Loucy (cell line): ENCODE measurements around the gene FXYD6.
A peak's percentile ranks its signal among the peaks of the same experiment; 100 is the strongest.

Source experiments
- H2AFZ ChIP-seq: fragments of 200-600 bp; sonication (generic); 2 replicates; pipeline ENCODE4 v1.6.0; 2016; ENCODE audit warnings: antibody characterized with exemption, mild to moderate bottlenecking, low read length, moderate library complexity
- H3F3A ChIP-seq: fragments of 200-600 bp; 2 replicates; pipeline ENCODE4 v1.6.0; 2016; ENCODE audit warnings: antibody characterized with exemption, low read depth, mild to moderate bottlenecking
- H3K27me3 ChIP-seq: fragments of 200-600 bp; sonication (generic); 2 replicates; pipeline ENCODE4 v1.6.1; 2014; ENCODE audit warnings: low read length, mild to moderate bottlenecking; ENCODE audit not compliant: insufficient read depth, poor library complexity, severe bottlenecking
- H3K36me3 ChIP-seq: fragments of 200-600 bp; sonication (generic); 2 replicates; pipeline ENCODE4 v1.6.1; 2016; ENCODE audit warnings: low read length; ENCODE audit not compliant: insufficient read depth
- H3K4me1 ChIP-seq: fragments of 200-600 bp; sonication (generic); 2 replicates; pipeline ENCODE4 v1.5.1; 2014; ENCODE audit warnings: low read length, mild to moderate bottlenecking; ENCODE audit not compliant: insufficient read depth, poor library complexity, severe bottlenecking
- H3K4me2 ChIP-seq: fragments of 200-600 bp; sonication (generic); 2 replicates; pipeline ENCODE4 v1.6.0; 2014; ENCODE audit warnings: antibody characterized with exemption, low read length, low read depth, mild to moderate bottlenecking; ENCODE audit not compliant: poor library complexity, severe bottlenecking
- H3K4me3 ChIP-seq: fragments of 200-600 bp; sonication (generic); 2 replicates; pipeline ENCODE4 v1.5.1; 2014; ENCODE audit warnings: low read length, mild to moderate bottlenecking, mixed read lengths; ENCODE audit not compliant: poor library complexity, severe bottlenecking
- H3K79me2 ChIP-seq: fragments of 200-600 bp; sonication (generic); 2 replicates; pipeline ENCODE4 v1.6.1; 2014; ENCODE audit warnings: low read length; ENCODE audit not compliant: insufficient read depth
- H3K9ac ChIP-seq: fragments of 200-600 bp; sonication (generic); 2 replicates; pipeline ENCODE4 v1.6.0; 2014; ENCODE audit warnings: mild to moderate bottlenecking, low read depth, low read length, moderate library complexity; ENCODE audit not compliant: poor library complexity, severe bottlenecking
- H3K9me2 ChIP-seq: fragments of 200-600 bp; sonication (generic); replicated peaks from 2 replicates; pipeline ENCODE4 v1.6.1; 2016; ENCODE audit warnings: low read depth, low read length, mixed read lengths
- H3K9me3 ChIP-seq: fragments of 200-600 bp; sonication (generic); 2 replicates; pipeline ENCODE4 v1.6.1; 2014; ENCODE audit warnings: mild to moderate bottlenecking, antibody characterized with exemption, low read length, low read depth; ENCODE audit not compliant: insufficient read depth
- H4K20me1 ChIP-seq: fragments of 200-600 bp; sonication (generic); 2 replicates; pipeline ENCODE4 v1.6.0; 2014; ENCODE audit warnings: antibody characterized with exemption, low read length, mild to moderate bottlenecking; ENCODE audit not compliant: insufficient read depth, poor library complexity, severe bottlenecking
- EZH2phosphoT487 ChIP-seq: fragments of 200-600 bp; IDR thresholded peaks from 2 replicates; pipeline ENCODE4 v1.6.1; 2018; ENCODE audit warnings: antibody characterized with exemption, mild to moderate bottlenecking, moderate library complexity, borderline replicate concordance
- TF ChIP-seq, protein P1 (sequence below): fragments of 200-600 bp; sonication (generic); conservative IDR thresholded peaks from 2 replicates; pipeline ENCODE4 v1.5.1; 2014; ENCODE audit warnings: mild to moderate bottlenecking, antibody characterized with exemption, low read length

The FXYD6 gene

DNA sequence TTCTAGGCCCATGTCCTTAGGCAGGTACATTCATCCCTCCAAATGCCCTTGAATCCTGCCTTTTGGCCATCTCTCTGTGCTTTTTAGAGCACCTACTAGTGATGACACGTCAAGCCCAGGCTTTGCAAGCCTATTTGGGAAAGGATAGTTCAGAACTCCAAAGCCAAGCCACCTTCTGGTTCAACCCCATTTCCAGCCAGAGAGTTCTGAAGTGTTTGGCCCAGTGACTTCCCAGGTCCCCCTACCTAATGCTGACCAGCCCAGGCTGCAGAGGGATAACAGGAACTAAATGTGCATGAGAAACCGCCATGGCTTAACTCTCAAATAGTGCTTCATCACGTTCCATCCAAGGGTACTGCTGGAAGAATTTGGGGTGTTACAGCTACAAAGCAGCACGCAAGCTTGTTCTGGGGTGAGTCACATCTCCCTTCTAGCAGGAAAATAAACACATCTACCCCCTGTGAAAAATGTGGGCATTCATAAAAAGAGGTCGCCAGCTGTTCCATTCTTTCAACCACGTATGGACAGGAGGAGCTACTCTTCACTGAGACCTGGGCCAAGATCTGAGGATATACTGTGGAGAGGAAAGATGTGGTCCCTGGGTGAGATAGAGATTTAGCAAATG, 2.0 kb upstream of the FXYD6 start:
- no peak overlapping the region for H3K4me3 ChIP-seq
- H4K20me1 ChIP-seq = no peaks in the 10 kb centered on the region
- H3K4me1 ChIP-seq = peaks cover 29% of the 10 kb centered on the region
- H2AFZ ChIP-seq = no peak overlapping the region
- H3K9ac ChIP-seq = no peak overlapping the region
- no peaks in the 10 kb centered on the region for H3K9me3 ChIP-seq
- H3F3A ChIP-seq = no peaks in the 10 kb centered on the region
- no peaks in the 10 kb centered on the region for H3K36me3 ChIP-seq
- H3K9me2 ChIP-seq = no peaks in the 10 kb centered on the region
- H3K4me2 ChIP-seq = no peak overlapping the region
- H3K27me3 ChIP-seq = peaks cover 10% of the 10 kb centered on the region
- H3K79me2 ChIP-seq = peaks cover 3% of the 10 kb centered on the region; the same call in 1 of the 2 replicates
- TF ChIP-seq, protein P1, sequence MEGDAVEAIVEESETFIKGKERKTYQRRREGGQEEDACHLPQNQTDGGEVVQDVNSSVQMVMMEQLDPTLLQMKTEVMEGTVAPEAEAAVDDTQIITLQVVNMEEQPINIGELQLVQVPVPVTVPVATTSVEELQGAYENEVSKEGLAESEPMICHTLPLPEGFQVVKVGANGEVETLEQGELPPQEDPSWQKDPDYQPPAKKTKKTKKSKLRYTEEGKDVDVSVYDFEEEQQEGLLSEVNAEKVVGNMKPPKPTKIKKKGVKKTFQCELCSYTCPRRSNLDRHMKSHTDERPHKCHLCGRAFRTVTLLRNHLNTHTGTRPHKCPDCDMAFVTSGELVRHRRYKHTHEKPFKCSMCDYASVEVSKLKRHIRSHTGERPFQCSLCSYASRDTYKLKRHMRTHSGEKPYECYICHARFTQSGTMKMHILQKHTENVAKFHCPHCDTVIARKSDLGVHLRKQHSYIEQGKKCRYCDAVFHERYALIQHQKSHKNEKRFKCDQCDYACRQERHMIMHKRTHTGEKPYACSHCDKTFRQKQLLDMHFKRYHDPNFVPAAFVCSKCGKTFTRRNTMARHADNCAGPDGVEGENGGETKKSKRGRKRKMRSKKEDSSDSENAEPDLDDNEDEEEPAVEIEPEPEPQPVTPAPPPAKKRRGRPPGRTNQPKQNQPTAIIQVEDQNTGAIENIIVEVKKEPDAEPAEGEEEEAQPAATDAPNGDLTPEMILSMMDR = no peak
- no peak for TF ChIP-seq EZH2phosphoT487

DNA sequence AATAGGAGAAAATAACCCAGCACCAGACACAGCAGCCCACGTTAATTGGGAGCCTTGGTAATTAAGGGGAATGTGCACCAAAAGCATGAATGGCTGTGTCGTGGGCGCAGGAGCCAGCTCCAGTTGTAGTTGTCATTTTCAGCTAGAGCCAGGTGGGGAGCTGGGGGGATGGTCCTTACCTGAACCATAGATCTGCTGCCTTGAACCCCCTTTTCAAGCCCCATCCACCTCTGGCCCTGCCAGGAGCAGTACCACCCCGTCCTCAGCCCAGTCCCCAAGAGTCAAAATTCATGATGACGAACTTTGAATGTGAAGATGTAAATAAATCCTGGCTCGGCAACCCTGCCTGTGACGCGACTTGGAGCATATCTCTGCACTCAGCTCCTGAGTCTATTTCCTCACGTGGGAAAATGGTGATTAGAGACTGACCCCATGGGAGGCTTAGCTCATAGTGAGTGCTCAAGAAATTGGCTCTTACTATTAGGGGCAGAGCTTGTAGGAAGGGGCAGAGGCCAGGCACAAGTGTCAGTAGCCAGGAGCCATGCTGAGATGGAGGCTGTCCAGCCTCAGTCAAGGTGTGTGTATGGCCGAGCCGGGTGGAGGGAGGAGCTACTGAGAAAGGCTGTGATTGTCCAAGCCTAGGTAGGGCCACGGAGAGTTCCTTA, 794 bp upstream of the FXYD6 start:
- H3K79me2 ChIP-seq = peaks cover 3% of the 10 kb centered on the region; the same call in 1 of the 2 replicates
- H2AFZ ChIP-seq = peak overlapping the region; percentile 92
- peak overlapping the region; percentile 81 for H3K9ac ChIP-seq
- no peaks in the 10 kb centered on the region for H4K20me1 ChIP-seq
- H3F3A ChIP-seq = no peaks in the 10 kb centered on the region
- H3K4me2 ChIP-seq = peak overlapping the region; percentile 80
- peak overlapping the region; percentile 73 for H3K4me3 ChIP-seq
- H3K9me3 ChIP-seq = no peaks in the 10 kb centered on the region
- H3K9me2 ChIP-seq = no peaks in the 10 kb centered on the region
- H3K27me3 ChIP-seq = peaks cover 10% of the 10 kb centered on the region
- peaks cover 38% of the 10 kb centered on the region for H3K4me1 ChIP-seq
- H3K36me3 ChIP-seq = no peaks in the 10 kb centered on the region
- TF ChIP-seq, protein P1 = no peak
- no peak for TF ChIP-seq EZH2phosphoT487

DNA sequence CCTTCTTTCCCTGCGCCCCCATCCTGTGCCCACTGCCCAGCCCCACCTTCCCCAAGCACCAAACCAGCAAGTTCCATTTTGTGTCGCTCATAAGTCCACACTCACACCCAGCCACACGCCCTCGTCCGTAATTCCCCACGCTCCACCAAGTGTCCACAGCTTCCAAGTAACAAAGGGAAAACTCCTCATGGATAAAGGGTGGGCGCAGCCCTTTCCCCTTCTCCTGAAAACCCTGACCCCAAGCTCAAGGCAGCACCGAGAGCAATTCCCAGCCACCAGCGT, 458 bp downstream of the FXYD6 start:
- Histone ChIP-seq H3F3A (no peaks in the 10 kb centered on the region), H3K4me3 (peak overlapping the region; percentile 73), H3K27me3 (peaks cover 10% of the 10 kb centered on the region), H3K9me2 (no peaks in the 10 kb centered on the region), H2AFZ (peak overlapping the region; percentile 92), H3K4me1 (peaks cover 38% of the 10 kb centered on the region), H3K4me2 (peak overlapping the region; percentile 80), H3K9me3 (no peaks in the 10 kb centered on the region), H3K36me3 (no peaks in the 10 kb centered on the region), H3K9ac (peak overlapping the region; percentile 81), H3K79me2 (peaks cover 3% of the 10 kb centered on the region; the same call in 1 of the 2 replicates), H4K20me1 (no peaks in the 10 kb centered on the region)
- TF ChIP-seq, protein P1 = no peak
